Neuronal stem cell (in vitro differentiated cells): ENCODE measurements around the gene EML1. TPM values are rescaled to one million over a fixed set of nuclear protein-coding genes. Genes with fewer than 3 reads are reported as not detected.

ENCODE experiments used
- small RNA-seq: library from polyadenylated mRNA; stranded (forward); fragments of <200 nt; extraction: miRNeasy Mini kit (QIAGEN cat#:217004); gene quantifications from one replicate; pipeline ENCODE3, GENCODE V24; 2013; ENCODE audit not compliant: insufficient read depth

EML1 gene

Small RNA genes within 50 kb of the gene (small RNA-seq; reads per million reads assigned to genes)
- not detected for gene RNU1-47P
